ENCODE results near the gene KRT23.

DNA sequence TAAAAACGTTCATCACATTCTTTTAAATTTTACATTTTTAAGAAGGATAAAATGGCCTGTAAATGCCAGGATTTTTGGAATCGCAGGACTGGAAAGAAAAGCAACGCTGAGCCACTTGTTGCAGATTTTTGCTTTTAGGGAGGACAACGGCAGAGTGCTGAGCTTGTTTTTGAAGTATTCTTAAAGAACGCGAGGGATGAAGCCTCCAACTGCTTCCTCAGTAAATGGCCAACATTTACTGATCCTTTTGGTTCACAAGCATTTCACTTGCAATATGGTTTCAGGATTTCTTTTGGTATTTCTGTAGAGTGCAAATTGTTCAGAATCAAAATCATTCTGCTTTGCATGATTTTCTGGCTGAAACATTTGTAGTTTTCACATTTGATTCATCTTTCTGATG is 2.8 kb upstream of the KRT23 start:
- TF ChIP-seq EZH2 (IDR thresholded peaks at IDR 0.05) (no peak), POLR2AphosphoS5 (IDR thresholded peaks at IDR 0.05; ENCODE audit: borderline replicate concordance, low read depth, low read length) (no peak), FOXP2 (optimal IDR thresholded peaks at IDR 0.05; ENCODE audit: control extremely low read depth, extremely low read length, insufficient read depth) (no peak)
